Right lobe of liver (tissue), 6 donors: Measurements from ENCODE around the gene SMARCB1. TPM values are rescaled to one million over a fixed set of nuclear protein-coding genes. Genes with fewer than 3 reads are reported as not detected.

Experiments
- ATAC-seq, 4 donors: fragments of 200-7000 bp; cut with Tn5 transposase; one replicate each; pipeline ENCODE4 v1.9.1; 2020; ENCODE audit warnings: mild to moderate bottlenecking in 4 of 4, moderate library complexity in 4 of 4
- DNase-seq, 3 donors: peaks; one replicate each; pipeline ENCODE4 v3.0.0-alpha.2; 2020
- H3K27ac ChIP-seq, 3 donors: fragments of 200-600 bp; one replicate each; pipeline ENCODE4 v1.8.0; 2022
- H3K27me3 ChIP-seq, 2 donors: fragments of 200-600 bp; one replicate each; pipeline ENCODE4 v1.8.0; 2022
- H3K36me3 ChIP-seq, 4 donors: fragments of 200-600 bp; sonication (generic) in 1 of 4; one replicate each; pipeline versions ENCODE4 v1.5.1 to v1.8.0; 2017 to 2022; ENCODE audit warnings: control low read depth in 1 of 4
- H3K4me1 ChIP-seq, 4 donors: fragments of 200-600 bp; sonication (generic) in 1 of 4; one replicate each; pipeline versions ENCODE4 v1.5.1 to v1.8.0; 2017 to 2022; ENCODE audit warnings: control low read depth in 1 of 4
- H3K4me3 ChIP-seq, 3 donors: fragments of 200-600 bp; one replicate each; pipeline ENCODE4 v1.8.0; 2022
- H3K9me3 ChIP-seq, 4 donors: fragments of 200-600 bp; sonication (generic) in 1 of 4; one replicate each; pipeline versions ENCODE4 v1.5.1 to v1.8.0; 2017 to 2022; ENCODE audit warnings: control low read depth in 1 of 4
- POLR2A ChIP-seq: fragments of 450-650 bp; IDR thresholded peaks from one replicate; pipeline ENCODE4 v1.6.1; 2017; ENCODE audit warnings: antibody characterized with exemption, mild to moderate bottlenecking
- WGBS: methylation state at CpG from one replicate; pipeline ENCODE4 v1.1.6; 2018; ENCODE audit warnings: low coverage, low lambda C conversion rate; ENCODE audit not compliant: insufficient coverage; ENCODE audit errors: missing lambda C conversion rate; 5-methylcytosine and 5-hydroxymethylcytosine counted together
- intact Hi-C, 2 donors: fragments of 100-400 bp; cut with DNase I; formaldehyde crosslinking; loops; one replicate each; pipeline versions ENCODE4 v1.11.2 to v1.14.1; 2022
- total RNA-seq, 6 experiments: library from RNA; depleted of rRNA in 2 of 6; stranded (reverse); fragments of >200 nt in 2 of 6; fragmentation: NEBNext Ultra II Directional in 3 of 6; extraction: Animal tissue kit (Norgen Biotek cat#: 25700) in 3 of 6; gene quantifications; one replicate each; pipeline versions ENCODE4 v1.1.0 to v1.2.4, GENCODE V29; 2016 to 2023
- TF ChIP-seq, protein P1 (sequence below), 4 donors: fragments of 200-600 bp in 3 of 4; fragments of 450-650 bp in 1 of 4; IDR thresholded peaks; one replicate each; pipeline versions ENCODE4 v1.5.1 to v1.8.0; 2016 to 2022; ENCODE audit warnings: antibody characterized with exemption in 4 of 4, mild to moderate bottlenecking in 2 of 4
- donor health status: DM: no; HTN: yes; CAD: no.
- donor health status: DM: no; HTN: no; CAD: no.
- donor health status: DM: no; HTN: no; CAD: no.
- donor health status: DM: no; HTN: yes; CAD: no.
- donor health status: DM: no; HTN: yes; CAD: no.

Gene SMARCB1
- total RNA-seq, 6 experiments from 2014 or later: 19.9 to 70.2 (median 25.3) TPM

DNA sequence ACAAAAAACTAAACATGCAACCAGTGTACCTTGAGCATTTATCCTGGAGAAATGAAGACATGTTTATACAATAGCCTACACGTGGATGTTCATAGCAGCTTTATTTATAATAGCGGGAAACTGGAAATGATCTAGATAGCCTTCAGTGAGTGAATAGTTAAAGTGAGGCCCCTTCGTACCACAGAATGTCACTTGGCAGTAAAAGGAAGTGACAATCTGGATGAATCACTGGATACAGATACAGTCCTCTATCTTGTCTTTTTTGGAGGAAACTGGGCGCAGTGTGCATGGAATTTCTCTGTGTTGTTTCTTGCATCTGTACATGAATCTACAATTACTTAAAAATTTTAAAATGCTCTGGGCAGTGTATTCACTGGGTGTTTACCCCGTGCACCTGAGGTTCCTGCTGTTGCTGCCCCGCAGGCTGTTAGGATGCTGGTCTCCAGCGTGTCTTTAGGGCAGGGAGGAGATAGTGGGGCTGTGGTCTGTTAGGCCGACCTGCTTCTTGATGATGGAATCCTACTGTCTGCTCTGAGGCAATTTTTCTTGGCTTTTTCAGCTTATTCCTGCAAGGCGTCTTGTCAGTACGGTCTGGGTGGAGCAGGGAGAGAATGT lies 28.9 kb downstream of the SMARCB1 start:
- no peak for TF ChIP-seq POLR2A
- TF ChIP-seq, protein P1, sequence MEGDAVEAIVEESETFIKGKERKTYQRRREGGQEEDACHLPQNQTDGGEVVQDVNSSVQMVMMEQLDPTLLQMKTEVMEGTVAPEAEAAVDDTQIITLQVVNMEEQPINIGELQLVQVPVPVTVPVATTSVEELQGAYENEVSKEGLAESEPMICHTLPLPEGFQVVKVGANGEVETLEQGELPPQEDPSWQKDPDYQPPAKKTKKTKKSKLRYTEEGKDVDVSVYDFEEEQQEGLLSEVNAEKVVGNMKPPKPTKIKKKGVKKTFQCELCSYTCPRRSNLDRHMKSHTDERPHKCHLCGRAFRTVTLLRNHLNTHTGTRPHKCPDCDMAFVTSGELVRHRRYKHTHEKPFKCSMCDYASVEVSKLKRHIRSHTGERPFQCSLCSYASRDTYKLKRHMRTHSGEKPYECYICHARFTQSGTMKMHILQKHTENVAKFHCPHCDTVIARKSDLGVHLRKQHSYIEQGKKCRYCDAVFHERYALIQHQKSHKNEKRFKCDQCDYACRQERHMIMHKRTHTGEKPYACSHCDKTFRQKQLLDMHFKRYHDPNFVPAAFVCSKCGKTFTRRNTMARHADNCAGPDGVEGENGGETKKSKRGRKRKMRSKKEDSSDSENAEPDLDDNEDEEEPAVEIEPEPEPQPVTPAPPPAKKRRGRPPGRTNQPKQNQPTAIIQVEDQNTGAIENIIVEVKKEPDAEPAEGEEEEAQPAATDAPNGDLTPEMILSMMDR (IDR thresholded peaks at IDR 0.05): no peak
- WGBS: 93% methylated on average over 4 of the region's 10 CpGs
- Histone ChIP-seq H3K4me1 (no peaks in the 10 kb centered on the region), H3K27ac (no peak overlapping the region), H3K4me3 (no peak overlapping the region), H3K36me3 (peaks cover 0 to 27% (median 11%) of the 10 kb centered on the region in 4 donors), H3K9me3 (no peaks in the 10 kb centered on the region), H3K27me3 (no peaks in the 10 kb centered on the region)
- peak in 1 of 3 donors; percentile 18 for DNase-seq
- ATAC-seq: no peak
- intact Hi-C loops: no loop called here

DNA sequence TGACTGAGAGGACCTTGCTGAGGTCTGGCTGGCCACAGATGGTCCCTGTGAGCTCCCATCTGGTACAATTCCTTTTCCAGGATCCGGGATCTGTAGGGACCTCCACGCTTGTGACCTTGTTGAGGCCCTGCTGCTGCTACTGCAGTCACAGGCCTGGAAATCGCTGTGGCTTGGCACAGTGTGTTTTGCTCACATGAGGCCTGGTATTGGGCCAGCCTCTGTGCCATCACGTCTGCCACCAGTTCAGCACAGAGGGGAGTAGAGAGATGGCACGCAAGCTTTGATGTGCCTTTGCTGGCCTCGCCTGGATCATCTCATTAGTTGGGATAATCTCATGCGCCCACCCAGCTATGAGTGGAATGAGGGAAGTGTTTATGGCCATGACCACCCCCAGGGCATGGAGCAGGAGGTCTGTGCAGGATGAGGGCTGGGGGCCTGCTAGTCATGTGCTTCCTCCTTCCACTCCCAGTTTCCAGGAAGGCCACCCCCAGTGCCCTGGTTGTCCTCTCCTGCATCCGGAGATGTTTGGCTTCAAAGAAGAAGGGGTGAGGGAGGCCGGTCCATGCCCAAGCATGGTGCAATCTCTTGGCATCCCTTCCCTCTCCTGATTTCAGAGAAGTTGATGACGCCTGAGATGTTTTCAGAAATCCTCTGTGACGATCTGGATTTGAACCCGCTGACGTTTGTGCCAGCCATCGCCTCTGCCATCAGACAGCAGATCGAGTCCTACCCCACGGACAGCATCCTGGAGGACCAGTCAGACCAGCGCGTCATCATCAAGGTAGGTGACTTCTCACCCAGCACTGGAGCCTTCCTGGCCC lies 29.6 kb downstream of the SMARCB1 start:
- TF ChIP-seq, protein P1 (IDR thresholded peaks at IDR 0.05): no peak
- no peak for TF ChIP-seq POLR2A
- Histone ChIP-seq H3K36me3 (peaks cover 0 to 27% (median 13%) of the 10 kb centered on the region in 4 donors), H3K27ac (no peak overlapping the region), H3K4me3 (no peak overlapping the region), H3K27me3 (no peaks in the 10 kb centered on the region), H3K4me1 (no peaks in the 10 kb centered on the region), H3K9me3 (no peaks in the 10 kb centered on the region)
- ATAC-seq (peak in 1 of 4 donors; percentile 16), DNase-seq (peak in 2 of 3 donors; percentile 30 to 39)
- intact Hi-C loops: no loop called here
- 83% methylated on average over 1 of the region's 18 CpGs for WGBS

DNA sequence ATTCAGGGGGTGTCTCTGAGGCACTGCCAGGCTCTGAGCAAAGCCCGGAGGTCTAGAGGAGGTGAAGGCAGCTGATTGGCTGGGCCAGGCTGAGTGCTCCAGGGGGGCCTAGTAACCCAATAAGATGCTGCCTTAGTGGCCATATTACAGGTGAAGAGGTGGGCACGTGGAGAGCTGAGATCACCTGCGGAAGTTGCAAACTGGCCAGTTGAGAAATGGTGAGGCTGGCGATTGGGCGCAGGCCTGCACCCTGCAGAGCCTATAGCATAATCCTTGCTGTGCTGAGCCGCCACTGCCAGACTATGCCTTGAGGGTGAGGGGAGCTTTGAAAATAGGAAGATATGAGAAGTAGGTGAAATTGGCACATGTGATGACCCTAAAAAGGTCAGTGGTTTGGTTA lies 30.4 kb downstream of the SMARCB1 start:
- Histone ChIP-seq H3K36me3 (peaks cover 0 to 27% (median 13%) of the 10 kb centered on the region in 4 donors), H3K27ac (no peak overlapping the region), H3K27me3 (no peaks in the 10 kb centered on the region), H3K9me3 (no peaks in the 10 kb centered on the region), H3K4me1 (no peaks in the 10 kb centered on the region), H3K4me3 (no peak overlapping the region)
- ATAC-seq: no peak
- TF ChIP-seq POLR2A: no peak
- TF ChIP-seq, protein P1 (IDR thresholded peaks at IDR 0.05): no peak
- intact Hi-C loops: no loop called here
- peak in 2 of 3 donors; percentile 22 to 25 for DNase-seq
- 100% methylated on average over 5 of the region's 6 CpGs for WGBS

DNA sequence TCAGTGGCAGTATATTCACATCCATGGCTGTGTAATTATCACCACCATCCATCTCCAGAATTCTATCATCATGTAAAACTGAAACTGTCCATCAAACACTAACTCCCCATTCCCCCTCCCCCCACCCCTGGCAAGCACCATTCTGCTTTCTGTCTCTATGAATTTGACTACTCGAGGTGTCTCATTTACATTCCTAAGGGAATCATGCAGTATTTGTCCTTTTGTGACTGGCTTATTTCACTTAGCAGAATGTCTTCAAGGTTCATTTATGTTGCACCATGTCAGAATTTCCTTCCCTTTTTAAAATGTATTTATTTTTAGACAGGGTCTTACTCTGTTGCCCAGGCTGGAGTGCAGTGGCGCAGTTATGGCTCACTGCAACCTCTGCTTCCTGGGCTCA lies 31.8 kb downstream of the SMARCB1 start:
- no peaks in the 10 kb centered on the region for H3K27me3 ChIP-seq
- intact Hi-C loops: no loop called here
- 90% methylated on average over 2 of the region's 2 CpGs for WGBS
- TF ChIP-seq, protein P1 (IDR thresholded peaks at IDR 0.05): no peak
- no peak for TF ChIP-seq POLR2A
- DNase-seq: no peak
- H3K4me3 ChIP-seq: no peak overlapping the region
- H3K36me3 ChIP-seq: peaks cover 0 to 27% (median 14%) of the 10 kb centered on the region in 4 donors
- ATAC-seq: no peak
- no peaks in the 10 kb centered on the region for H3K4me1 ChIP-seq
- no peaks in the 10 kb centered on the region for H3K9me3 ChIP-seq
- H3K27ac ChIP-seq: no peak overlapping the region
